GF-D8 (cell line): Measurements from ENCODE around the gene PM20D2.

Experiments
- DNase-seq: peaks from one replicate; lab custom pipeline; 2025; lab: John Stamatoyannopoulos, UW

PM20D2 gene

GRCh38 chr6:89145956-89146717 is at the start of gene PM20D2:
Gene PM20D2, plus strand, starts transcription at chr6:89146055. Its CDS starts 90 bp downstream, at chr6:89146145.
- DNase-seq: peak; percentile 69

DNA sequence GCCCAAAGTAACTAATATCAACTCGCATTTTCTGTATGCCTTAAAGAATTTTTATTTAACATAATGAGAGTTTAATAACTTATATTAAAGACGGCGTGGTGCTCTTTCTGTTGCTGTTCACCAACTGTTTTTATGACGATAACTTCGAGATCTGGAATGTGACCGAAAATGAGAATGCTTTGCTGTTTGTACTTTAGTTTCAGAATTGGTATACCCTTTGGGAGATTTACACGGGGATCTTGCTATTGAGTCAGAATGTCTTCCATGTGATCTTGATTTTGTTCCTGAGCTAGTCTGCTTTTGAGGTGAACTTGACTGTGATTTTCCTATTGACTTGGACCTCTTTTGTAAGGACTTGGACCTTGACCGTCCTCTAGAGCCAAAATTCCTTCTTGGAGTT is 47.4 kb upstream of the PM20D2 start:
- no peak for DNase-seq

DNA sequence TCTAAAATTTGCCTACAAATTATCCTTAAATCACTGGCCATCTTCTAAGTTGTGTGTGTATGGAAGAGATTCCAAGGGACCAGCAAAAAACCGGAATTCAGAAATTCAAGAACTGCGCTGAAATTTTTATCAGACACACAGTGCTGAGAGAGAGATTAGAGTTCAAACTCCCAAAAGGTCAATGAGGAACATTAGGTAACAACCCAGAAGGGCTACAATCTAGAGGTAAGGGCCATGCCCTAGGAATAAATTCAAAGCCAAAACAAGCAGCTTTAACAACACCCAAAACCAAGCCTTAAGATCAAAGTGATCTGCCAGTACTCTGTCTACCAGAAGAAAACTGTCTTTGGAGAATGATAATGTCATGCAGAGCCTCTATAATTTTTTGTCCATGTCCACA is 45.7 kb upstream of the PM20D2 start:
- DNase-seq: no peak

DNA sequence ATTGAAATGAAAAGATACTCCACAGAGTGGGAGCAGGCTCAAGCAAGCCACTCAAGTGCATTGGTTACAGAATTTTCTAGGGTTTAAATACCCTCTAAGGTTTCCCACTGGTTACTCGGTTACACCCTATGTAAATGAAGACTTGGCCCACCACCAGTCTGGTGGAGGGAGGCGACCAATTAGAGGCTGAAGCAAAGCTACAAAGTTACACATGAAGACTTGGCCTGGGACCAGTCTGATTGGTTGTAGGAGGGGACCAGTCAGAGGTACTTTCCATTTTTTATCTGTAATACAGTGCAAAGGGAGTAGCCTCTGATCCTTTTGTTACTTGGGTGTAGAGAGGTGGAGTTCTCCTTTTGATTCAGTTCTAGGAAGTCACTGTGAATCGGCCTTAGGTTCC is 35.6 kb upstream of the PM20D2 start:
- no peak for DNase-seq

DNA sequence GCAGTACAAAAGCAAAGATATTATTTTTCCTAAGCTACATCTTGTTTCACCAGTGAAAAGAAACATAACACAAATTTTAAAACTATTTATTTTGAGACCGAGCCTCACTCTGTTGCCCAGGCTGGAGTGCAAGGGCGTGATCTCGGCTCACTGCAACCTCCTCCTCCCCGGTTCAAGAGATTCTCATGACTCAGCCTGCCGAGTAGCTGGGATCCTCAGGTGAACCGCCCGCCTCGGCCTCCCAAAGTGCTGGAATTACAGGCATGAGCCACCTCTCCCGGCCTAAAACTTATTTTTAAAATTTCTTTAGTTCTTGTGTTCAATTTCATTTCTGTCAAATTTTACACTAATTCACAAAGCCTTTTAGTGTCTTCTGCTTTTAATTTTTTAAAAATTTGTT is 33.9 kb upstream of the PM20D2 start:
- no peak for DNase-seq

- no peak for DNase-seq
Measured at GRCh38 chr6:89116702-89117101, 29.2 kb upstream of the PM20D2 start.

DNA sequence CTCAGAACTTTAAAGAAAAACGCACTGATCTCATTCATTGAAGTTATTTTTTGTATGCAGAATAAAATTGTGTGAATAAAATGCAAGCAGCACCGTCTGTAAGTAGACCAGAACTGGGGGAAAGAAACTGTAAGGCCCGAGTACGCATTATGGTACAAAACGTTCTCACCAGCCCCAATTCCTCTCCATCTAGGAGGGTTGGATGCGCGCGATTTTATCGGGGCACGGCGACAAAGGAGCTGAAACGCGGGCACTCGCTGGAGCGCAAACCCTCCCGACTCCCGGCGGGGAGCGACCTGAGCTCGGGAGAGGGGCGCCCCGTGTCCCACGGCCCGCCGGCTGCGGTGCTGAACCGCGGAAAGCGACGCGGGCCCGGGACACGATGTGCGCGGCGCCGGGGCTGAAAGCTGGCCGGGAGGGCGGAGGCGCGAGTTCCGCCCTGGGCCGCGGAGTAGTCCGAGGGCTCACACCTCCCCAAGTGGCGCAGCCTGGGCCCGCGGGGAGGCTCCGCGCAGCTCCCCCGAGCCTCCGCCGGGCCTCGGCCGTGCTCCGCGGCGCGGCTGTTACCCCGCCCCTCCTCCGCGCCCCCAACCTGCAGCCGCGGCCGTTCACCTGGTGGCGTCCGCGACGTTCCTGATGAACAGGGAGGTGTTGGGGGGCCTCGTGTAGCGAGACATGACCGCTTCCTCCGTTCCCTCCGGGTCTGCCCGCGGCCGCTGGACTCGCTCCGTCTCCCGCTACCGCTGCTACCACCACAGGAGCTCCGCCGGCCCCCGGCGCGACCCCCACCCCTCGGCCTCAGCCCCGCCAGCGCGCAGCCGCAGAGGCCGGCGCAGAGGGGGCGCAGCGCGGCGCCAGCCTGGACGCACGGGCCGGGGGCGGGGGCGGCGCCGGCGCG is 28.4 kb upstream of the PM20D2 start, which contains the start of gene SRSF12:
Gene SRSF12, minus strand, starts transcription at position 861 of the 898 bp plus-strand sequence. Its CDS starts 184 bp downstream, at position 677.
- DNase-seq: no peak

- DNase-seq: no peak
Measured at GRCh38 chr6:89118931-89119330, 26.9 kb upstream of the PM20D2 start.

DNA sequence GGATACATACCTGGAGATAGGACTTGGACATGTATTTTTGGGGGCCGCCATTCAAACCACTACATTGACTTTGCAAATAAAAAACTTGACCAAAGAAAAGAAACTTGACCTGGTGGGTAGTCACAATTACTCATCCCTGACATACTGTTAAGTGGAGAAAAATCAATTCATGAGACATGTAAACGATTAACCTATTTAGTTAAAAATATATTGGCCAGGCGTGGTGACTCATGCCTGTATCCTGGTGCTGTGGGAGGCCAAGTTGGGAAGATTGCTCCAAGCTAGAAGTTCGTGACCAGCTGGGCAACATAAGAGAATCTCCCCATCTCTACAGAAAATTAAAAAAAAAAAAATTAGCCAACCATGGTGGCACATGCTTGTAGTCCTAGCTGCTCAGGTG is 25.5 kb upstream of the PM20D2 start:
- DNase-seq: no peak

DNA sequence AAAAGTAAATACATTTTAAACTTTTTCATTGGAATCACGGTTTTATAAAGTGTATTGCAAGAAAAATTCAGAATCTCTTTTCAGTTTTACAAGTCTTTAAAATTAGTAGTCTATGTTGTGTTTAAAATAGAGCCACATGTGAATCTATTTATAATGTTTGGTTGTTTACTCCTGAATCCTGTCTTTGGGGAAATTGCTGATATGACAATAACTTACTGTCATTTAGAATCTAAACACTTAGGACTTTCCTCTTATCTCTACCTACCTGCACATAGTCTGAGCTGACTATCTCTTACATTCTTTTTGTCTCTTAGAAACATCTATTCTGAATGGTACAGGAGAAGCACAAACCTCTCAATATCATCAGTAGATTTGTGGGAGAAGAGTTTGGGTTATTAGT is 23.9 kb upstream of the PM20D2 start:
- DNase-seq: no peak

- no peak for DNase-seq
Measured at GRCh38 chr6:89122625-89123024, 23.2 kb upstream of the PM20D2 start.

DNA sequence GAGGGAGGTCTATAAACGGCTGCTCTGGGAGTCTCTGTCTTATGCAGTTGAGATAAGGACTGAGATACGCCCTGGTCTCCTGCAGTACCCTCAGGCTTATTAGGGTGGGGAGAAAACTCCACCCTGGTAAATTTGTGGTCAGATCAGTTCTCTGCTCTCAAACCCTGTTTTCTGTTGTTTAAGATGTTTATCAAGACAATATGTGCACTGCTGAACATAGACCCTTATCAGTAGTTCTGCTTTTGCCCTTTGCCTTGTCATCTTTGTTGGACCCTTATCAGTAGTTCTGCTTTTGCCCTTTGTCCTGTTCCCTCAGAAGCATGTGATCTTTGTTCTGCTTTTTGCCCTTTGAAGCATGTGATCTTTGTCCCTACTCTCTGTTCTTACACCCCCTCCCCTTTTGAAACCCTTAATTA is 17.6 kb upstream of the PM20D2 start:
- DNase-seq: peak; percentile 64

GRCh38 chr6:89131599-89131998 is 14.3 kb upstream of the PM20D2 start:
- no peak for DNase-seq

DNA sequence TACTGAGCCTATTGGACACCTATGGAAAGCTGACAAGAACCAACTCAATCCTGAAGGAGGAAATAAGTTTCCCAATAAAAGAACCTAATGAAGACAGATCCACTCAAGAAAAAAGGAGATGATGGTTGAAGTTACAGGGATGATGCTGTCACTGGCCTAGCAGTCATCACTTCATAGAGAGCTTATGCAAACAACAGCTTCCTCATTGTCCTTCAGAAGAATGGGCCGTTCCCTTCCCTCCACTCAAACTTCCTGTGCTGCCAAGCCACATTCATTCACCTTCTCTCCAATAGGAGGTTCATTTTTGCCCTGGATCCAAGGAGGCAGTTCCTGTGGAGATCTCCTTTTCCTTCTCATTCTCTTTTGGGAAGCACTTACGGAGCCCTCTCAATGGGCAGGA is 13.8 kb upstream of the PM20D2 start:
- DNase-seq: no peak

DNA sequence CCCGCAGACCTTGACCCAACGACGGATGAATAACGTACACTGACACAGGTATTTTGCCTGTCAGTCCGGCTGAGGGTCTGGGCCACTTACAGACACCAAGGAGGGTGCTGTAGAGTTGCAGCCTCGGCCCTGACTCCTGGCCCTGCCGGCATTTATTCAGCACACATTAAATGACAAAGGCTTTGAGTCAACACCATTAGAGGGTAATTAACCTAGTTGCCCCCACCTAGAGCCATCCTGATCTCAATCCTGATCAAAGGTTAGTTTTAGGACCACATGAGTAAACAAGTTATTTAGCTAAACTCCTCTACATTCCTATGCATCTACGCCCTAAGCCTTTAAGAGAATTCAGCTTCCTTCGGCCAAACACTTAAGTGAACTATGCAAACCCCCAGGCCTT is 11.9 kb upstream of the PM20D2 start:
- DNase-seq: no peak

- DNase-seq: no peak
Measured at GRCh38 chr6:89134723-89135122, 11.1 kb upstream of the PM20D2 start.

DNA sequence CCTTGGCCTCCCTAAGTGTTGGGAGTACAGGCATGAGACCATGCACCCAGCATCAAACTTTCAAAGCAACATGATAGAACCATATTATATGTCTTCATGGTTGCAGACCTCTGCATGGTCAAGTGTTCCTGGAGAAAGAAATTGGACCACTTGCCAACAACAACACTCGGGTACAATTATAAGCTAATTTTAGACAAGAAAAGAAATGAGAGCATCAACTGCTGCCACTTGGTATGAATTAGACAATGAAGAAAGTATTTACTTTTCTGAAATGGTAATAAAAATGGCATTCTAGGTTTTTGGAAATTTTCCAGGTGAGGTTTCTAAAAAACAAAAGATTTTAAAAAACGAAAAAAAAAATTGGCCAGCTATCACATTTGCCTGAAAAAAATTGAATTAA is 7.7 kb upstream of the PM20D2 start:
- no peak for DNase-seq

DNA sequence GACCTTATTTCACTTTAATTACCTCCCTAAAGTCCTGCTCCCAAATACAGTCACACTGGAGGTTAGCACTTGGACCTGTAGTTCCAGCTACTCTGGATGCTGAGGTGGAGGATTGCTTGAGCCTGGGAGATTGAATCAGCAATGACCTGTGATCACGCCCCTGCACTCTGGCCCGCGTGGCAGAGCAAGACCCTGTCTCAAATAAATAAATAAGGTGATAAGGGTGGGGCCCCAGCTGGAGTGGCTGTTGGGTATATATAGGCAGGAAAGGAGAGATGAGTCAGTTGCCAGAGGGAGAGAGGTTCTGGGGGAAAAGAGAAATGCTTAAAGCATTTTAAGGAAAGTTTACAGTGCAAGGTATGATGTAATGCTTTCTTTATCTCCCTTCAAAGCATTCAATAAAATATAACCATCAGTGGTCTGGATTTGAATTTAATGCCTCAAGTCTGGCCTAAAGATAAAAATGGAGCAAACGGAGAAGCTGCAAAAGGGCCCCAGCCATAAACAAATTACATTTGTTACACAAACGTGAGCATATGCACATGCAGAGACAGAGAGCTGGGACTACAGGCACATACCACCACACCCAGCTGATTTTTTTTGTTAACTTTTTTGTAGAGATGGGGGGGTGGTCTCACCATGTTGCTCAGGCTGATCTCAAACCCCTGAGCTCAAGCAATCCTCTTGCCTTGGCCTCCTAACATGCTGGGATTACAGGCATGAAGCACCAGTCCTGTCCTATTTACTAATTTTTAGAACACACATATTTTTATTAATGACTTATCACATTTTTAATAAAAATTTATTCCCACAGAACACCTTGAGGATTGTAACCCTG is 6.1 kb upstream of the PM20D2 start:
- no peak for DNase-seq

DNA sequence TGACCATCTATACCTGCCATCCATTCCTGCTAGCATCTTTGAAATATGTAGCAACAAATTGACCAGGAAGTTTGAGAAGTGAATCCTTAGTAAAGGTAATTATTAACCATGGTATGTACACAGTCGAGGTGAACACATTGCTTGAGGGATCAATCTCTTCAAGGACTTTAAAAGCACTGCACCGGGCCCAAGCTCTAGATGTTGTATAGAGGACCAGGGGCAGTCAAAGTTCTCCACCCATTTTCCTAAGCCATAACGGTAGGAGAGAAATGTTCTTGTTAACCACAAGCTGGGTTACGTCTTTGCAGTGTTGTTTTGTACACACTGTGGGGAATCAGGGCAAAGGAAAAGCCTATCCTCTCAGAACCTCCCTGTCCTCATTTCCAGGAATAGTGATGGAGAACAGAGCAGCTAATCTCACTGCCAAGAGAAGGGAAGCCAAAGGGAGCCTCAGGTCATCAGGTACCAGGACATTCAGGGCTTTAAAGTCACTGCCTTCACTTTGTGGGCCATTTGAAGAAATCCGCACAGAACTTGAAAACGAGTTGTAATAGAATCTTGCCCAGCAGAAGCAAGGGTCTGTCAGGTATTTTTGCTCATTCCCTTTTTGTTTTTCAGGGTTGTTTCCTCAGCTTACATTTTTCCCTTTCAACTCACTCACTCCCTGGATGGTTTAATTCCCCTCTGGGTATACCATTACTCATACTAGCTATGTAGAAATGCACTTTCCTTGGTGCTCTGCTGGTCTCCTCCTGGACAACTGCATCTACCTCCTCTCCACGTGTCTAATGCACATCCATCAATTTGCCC is 5.3 kb upstream of the PM20D2 start:
- no peak for DNase-seq

- DNase-seq: peak; percentile 23
Measured at GRCh38 chr6:89144354-89144906, 1.4 kb upstream of the PM20D2 start.
